Sigmoid colon (tissue), 7 donors: ENCODE data around the gene LCE1D. TPM values are rescaled to one million over a fixed set of nuclear protein-coding genes. Genes with fewer than 3 reads are reported as not detected.

Experiments
- DNase-seq: peaks from one replicate; pipeline ENCODE4 v3.0.0-alpha.2; 2019
- H3K27ac ChIP-seq, 4 donors: fragments of 200-600 bp; sonication (generic); one replicate each; pipeline ENCODE4 v1.5.1; 2016 to 2019; ENCODE audit warnings: mild to moderate bottlenecking in 1 of 4
- H3K27me3 ChIP-seq, 3 donors: fragments of 200-600 bp; sonication (generic); one replicate each; pipeline ENCODE4 v1.5.1; 2019; ENCODE audit warnings: mild to moderate bottlenecking in 1 of 3
- H3K36me3 ChIP-seq, 4 donors: fragments of 200-600 bp; sonication (generic); one replicate each; pipeline ENCODE4 v1.5.1; 2016 to 2019
- H3K4me1 ChIP-seq, 4 donors: fragments of 200-600 bp; sonication (generic); one replicate each; pipeline ENCODE4 v1.5.1; 2017 to 2019
- H3K4me3 ChIP-seq, 4 donors: fragments of 200-600 bp; sonication (generic); one replicate each; pipeline ENCODE4 v1.5.1; 2017 to 2019; ENCODE audit warnings: mild to moderate bottlenecking in 2 of 4, moderate library complexity in 1 of 4
- H3K9me3 ChIP-seq, 4 donors: fragments of 200-600 bp in 3 of 4; sonication (generic) in 3 of 4; one replicate each; pipeline versions ENCODE4 v1.5.1 to v1.6.1; 2013 to 2019
- EP300 ChIP-seq, 4 donors: sonication (generic); formaldehyde crosslinking; IDR thresholded peaks; one replicate each; pipeline ENCODE4 v1.6.1; 2017; ENCODE audit warnings: antibody characterized with exemption in 4 of 4
- POLR2A ChIP-seq, 2 donors: fragments of 450-650 bp; IDR thresholded peaks; one replicate each; pipeline ENCODE4 v1.6.1; 2016; ENCODE audit warnings: antibody characterized with exemption in 2 of 2, mild to moderate bottlenecking in 2 of 2, moderate library complexity in 2 of 2
- POLR2AphosphoS5 ChIP-seq, 4 donors: sonication (generic); formaldehyde crosslinking; IDR thresholded peaks; one replicate each; pipeline ENCODE4 v1.6.1; 2017; ENCODE audit warnings: antibody characterized with exemption in 4 of 4
- WGBS, 2 donors: extraction: QIAGEN DNeasy Blood & Tissue Kit; methylation state at CpG; one replicate each; pipeline ENCODE4 v1.1.7; 2013; 5-methylcytosine and 5-hydroxymethylcytosine counted together
- intact Hi-C: fragments of 100-400 bp; cut with DNase I; formaldehyde crosslinking; loops from one replicate; pipeline ENCODE4 v1.15.1; 2023
- polyA plus RNA-seq, 3 donors: library from polyadenylated mRNA; stranded (reverse); fragments of 200-250 nt; gene quantifications; one replicate each; pipeline ENCODE4 v1.2.3, GENCODE V29; 2013
- total RNA-seq, 4 donors: library from RNA; depleted of rRNA; stranded (reverse); fragments of >200 nt; gene quantifications; one replicate each; pipeline ENCODE4 v1.1.0, GENCODE V29; 2016
- TF ChIP-seq, protein P1 (sequence below), 4 experiments: fragments of 450-650 bp in 3 of 4; fragments of 200-600 bp in 1 of 4; IDR thresholded peaks; one replicate each; pipeline ENCODE4 v1.5.1; 2016 to 2019; ENCODE audit warnings: antibody characterized with exemption in 4 of 4, mild to moderate bottlenecking in 3 of 4, moderate library complexity in 2 of 4
- donor health status: healthy with polysubstance abuse.
- donor health status: Bipolar disorder and iron deficiency.
- donor health status: healthy.

LCE1D gene, protein sequence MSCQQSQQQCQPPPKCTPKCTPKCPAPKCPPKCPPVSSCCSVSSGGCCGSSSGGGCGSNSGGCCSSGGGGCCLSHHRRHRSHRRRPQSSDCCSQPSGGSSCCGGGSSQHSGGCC
- total RNA-seq: not detected
- not detected for polyA plus RNA-seq

DNA sequence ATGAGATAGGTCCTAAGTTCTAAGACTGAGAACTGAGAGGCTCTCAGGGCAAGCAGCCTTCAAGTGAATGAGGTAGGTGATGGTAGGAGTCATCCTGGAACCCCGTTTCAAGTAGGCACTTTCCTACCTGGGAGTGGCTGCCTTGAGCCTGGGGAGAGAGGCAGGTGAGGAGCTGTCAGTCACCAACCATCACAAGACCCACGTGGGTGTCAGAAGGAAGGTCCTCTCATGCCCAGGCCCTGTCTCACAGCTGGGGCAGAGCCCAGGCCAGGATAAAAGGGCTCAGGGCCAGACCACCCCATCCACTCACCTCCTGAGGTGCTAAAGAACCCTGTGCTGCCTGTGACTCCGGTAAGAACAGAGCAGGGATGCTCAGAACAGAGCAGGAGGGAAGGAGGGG, at the start of gene LCE1D:
LCE1D (plus strand) TSS at position 301 of the 400 bp plus-strand sequence. CDS start 1,074 bp downstream, outside the sequence.
- H3K9me3 ChIP-seq: no peaks in the 10 kb centered on the region
- TF ChIP-seq EP300 (IDR thresholded peaks at IDR 0.05) (no peak), POLR2A (IDR thresholded peaks at IDR 0.05) (no peak), POLR2AphosphoS5 (IDR thresholded peaks at IDR 0.05) (no peak)
- TF ChIP-seq, protein P1, sequence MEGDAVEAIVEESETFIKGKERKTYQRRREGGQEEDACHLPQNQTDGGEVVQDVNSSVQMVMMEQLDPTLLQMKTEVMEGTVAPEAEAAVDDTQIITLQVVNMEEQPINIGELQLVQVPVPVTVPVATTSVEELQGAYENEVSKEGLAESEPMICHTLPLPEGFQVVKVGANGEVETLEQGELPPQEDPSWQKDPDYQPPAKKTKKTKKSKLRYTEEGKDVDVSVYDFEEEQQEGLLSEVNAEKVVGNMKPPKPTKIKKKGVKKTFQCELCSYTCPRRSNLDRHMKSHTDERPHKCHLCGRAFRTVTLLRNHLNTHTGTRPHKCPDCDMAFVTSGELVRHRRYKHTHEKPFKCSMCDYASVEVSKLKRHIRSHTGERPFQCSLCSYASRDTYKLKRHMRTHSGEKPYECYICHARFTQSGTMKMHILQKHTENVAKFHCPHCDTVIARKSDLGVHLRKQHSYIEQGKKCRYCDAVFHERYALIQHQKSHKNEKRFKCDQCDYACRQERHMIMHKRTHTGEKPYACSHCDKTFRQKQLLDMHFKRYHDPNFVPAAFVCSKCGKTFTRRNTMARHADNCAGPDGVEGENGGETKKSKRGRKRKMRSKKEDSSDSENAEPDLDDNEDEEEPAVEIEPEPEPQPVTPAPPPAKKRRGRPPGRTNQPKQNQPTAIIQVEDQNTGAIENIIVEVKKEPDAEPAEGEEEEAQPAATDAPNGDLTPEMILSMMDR (IDR thresholded peaks at IDR 0.05): no peak
- no peaks in the 10 kb centered on the region for H3K27me3 ChIP-seq
- 33 to 39% methylated on average over 3 of the region's 3 CpGs for WGBS, 2 donors
- no peak within 1 kb of the TSS for H3K4me3 ChIP-seq
- DNase-seq: no peak
- no peaks in the 10 kb centered on the region for H3K4me1 ChIP-seq
- intact Hi-C loops: no loop called here
- H3K36me3 ChIP-seq: no peaks in the 10 kb centered on the region
- H3K27ac ChIP-seq: no peak within 1 kb of the TSS

DNA sequence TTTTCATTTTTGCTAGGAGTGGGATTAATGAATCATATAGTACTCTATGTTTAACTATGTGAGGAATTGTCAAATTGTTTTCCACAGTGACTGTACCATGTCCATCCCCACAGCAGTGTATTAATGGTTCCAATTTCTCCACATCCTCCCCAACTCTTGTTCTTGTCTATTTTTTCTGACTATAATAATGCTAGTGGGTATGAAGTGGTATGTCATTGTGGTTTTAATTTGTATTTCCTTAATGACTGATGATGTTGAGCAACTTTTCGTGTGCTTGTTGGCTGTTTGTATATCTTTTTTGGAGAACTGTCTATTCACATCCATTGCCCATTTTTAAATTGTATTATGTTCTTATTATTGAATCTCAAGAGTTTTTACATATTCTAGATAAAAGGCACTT, 48.7 kb upstream of the LCE1D start:
- DNase-seq: no peak
- TF ChIP-seq EP300 (IDR thresholded peaks at IDR 0.05) (no peak), POLR2AphosphoS5 (IDR thresholded peaks at IDR 0.05) (no peak), POLR2A (IDR thresholded peaks at IDR 0.05) (no peak)
- TF ChIP-seq, protein P1 (IDR thresholded peaks at IDR 0.05): no peak
- WGBS, 2 donors: 29 to 37% methylated on average over 1 of the region's 1 CpG
- intact Hi-C loops: no loop called here
- Histone ChIP-seq H3K9me3 (no peaks in the 10 kb centered on the region), H3K27ac (no peak overlapping the region), H3K27me3 (no peaks in the 10 kb centered on the region), H3K4me3 (no peak overlapping the region), H3K36me3 (no peaks in the 10 kb centered on the region), H3K4me1 (no peaks in the 10 kb centered on the region)

DNA sequence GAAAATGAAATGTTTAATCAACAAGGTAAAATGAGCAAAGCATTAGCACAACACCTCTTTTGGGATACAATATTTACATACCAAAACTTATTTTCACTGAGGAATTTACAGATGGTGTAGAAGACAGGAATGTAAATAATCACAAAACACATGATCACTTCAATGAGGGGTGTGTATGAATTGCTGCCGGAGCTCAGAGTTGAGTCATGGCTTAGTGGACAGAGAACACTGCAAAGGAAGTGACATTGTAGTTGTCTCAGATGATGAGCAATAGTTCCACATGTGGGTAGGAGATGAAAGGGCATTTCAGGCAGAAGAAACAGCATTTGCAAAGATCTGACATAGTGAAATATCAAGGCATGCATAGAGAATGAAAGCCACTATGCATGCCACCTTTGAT, 44.3 kb upstream of the LCE1D start:
- H3K4me1 ChIP-seq: no peaks in the 10 kb centered on the region
- no peak overlapping the region for H3K4me3 ChIP-seq
- intact Hi-C loops: no loop called here
- no peaks in the 10 kb centered on the region for H3K9me3 ChIP-seq
- DNase-seq: no peak
- H3K36me3 ChIP-seq: no peaks in the 10 kb centered on the region
- H3K27ac ChIP-seq: no peak overlapping the region
- TF ChIP-seq POLR2AphosphoS5 (IDR thresholded peaks at IDR 0.05) (no peak), EP300 (IDR thresholded peaks at IDR 0.05) (no peak), POLR2A (IDR thresholded peaks at IDR 0.05) (no peak)
- TF ChIP-seq, protein P1 (IDR thresholded peaks at IDR 0.05): no peak
- H3K27me3 ChIP-seq: no peaks in the 10 kb centered on the region
- 6 to 33% methylated on average over 1 of the region's 1 CpG for WGBS, 2 donors

DNA sequence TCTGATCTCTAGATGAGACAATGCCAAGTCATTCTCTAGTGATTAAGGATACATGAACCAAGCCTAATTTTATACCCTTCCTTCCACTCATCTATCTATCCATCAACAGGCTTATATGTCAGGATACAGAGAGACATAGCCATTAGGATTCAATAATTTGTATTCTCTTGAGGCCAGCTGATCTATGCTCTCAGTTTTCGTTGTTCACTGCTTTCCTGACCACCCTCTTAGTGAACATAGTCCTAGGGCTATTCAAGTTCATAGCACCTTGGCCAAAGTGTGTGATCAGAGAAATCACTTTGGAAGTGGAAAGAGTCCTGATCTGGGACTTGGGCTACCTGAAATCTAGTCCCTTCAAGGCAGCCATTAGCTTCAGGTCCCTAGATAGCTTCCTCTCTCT, 42.9 kb upstream of the LCE1D start:
- TF ChIP-seq POLR2A (IDR thresholded peaks at IDR 0.05) (no peak), EP300 (IDR thresholded peaks at IDR 0.05) (no peak), POLR2AphosphoS5 (IDR thresholded peaks at IDR 0.05) (no peak)
- TF ChIP-seq, protein P1 (IDR thresholded peaks at IDR 0.05): no peak
- Histone ChIP-seq H3K27me3 (no peaks in the 10 kb centered on the region), H3K36me3 (no peaks in the 10 kb centered on the region), H3K27ac (no peak overlapping the region), H3K4me1 (no peaks in the 10 kb centered on the region), H3K4me3 (no peak overlapping the region), H3K9me3 (no peaks in the 10 kb centered on the region)
- 5 to 40% methylated on average over 1 of the region's 1 CpG for WGBS, 2 donors
- intact Hi-C loops: no loop called here
- no peak for DNase-seq

DNA sequence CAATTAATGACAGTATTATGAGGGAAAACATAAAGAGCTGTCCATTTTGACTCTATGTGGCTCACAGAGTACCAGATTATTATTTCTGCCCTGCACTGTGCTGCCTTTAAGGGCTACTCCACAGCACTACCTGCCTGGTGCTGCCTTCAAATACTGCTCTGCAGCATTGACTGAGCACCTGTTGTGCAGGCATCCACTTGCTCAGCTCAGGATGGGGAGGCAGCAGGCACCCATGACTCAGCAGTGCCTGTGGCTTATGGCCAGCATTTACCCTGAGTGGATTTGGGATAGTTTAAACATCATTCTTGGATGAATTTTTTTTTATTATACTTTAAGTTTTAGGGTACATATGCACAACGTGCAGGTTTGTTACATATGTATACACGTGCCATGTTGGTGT, 39.6 kb upstream of the LCE1D start:
- 76 to 79% methylated on average over 2 of the region's 2 CpGs for WGBS, 2 donors
- intact Hi-C loops: no loop called here
- H3K4me1 ChIP-seq: no peaks in the 10 kb centered on the region
- no peaks in the 10 kb centered on the region for H3K36me3 ChIP-seq
- DNase-seq: no peak
- TF ChIP-seq EP300 (IDR thresholded peaks at IDR 0.05) (no peak), POLR2AphosphoS5 (IDR thresholded peaks at IDR 0.05) (no peak), POLR2A (IDR thresholded peaks at IDR 0.05) (no peak)
- TF ChIP-seq, protein P1 (IDR thresholded peaks at IDR 0.05): no peak
- no peaks in the 10 kb centered on the region for H3K27me3 ChIP-seq
- H3K9me3 ChIP-seq: no peaks in the 10 kb centered on the region
- no peak overlapping the region for H3K4me3 ChIP-seq
- H3K27ac ChIP-seq: no peak overlapping the region
